Immature natural killer cell (primary cell): ENCODE data around the gene THOC5. TPM values are rescaled to one million over a fixed set of nuclear protein-coding genes. Genes with fewer than 3 reads are reported as not detected.
"Not testable (repeated sequence)": the region's sequence is repeated elsewhere in the genome, so short reads cannot be mapped to it uniquely, and the experiment has no call there.

Source experiments
- DNase-seq, 3 donors: peaks; one replicate each; pipeline ENCODE4 v3.0.0; 2022; ENCODE audit warnings: mixed read lengths in 1 of 3
- H3K27ac Mint-ChIP-seq, 6 donors: one replicate each; pipeline ENCODE4 v1.8.0; 2020; ENCODE audit warnings: mixed read lengths in 6 of 6, mild to moderate bottlenecking in 5 of 6, inconsistent platforms in 4 of 6, moderate library complexity in 3 of 6
- H3K27me3 Mint-ChIP-seq, 3 donors: one replicate each; pipeline ENCODE4 v1.8.0; 2020 to 2021; ENCODE audit warnings: low read depth in 3 of 3, mild to moderate bottlenecking in 3 of 3, mixed read lengths in 3 of 3, moderate library complexity in 3 of 3, inconsistent platforms in 1 of 3
- H3K36me3 Mint-ChIP-seq, 3 donors: one replicate each; pipeline ENCODE4 v1.8.0; 2020; ENCODE audit warnings: mixed read lengths in 3 of 3, inconsistent platforms in 2 of 3, mild to moderate bottlenecking in 2 of 3
- H3K4me1 Mint-ChIP-seq, 2 donors: one replicate each; pipeline ENCODE4 v1.8.0; 2020; ENCODE audit warnings: inconsistent platforms in 2 of 2, mild to moderate bottlenecking in 2 of 2, mixed read lengths in 2 of 2, moderate library complexity in 1 of 2
- H3K4me3 Mint-ChIP-seq, 5 donors: one replicate each; pipeline ENCODE4 v1.8.0; 2020; ENCODE audit warnings: mild to moderate bottlenecking in 5 of 5, mixed read lengths in 5 of 5, inconsistent platforms in 3 of 5, moderate library complexity in 3 of 5
- H3K9me3 Mint-ChIP-seq, 6 donors: one replicate each; pipeline ENCODE4 v1.8.0; 2020; ENCODE audit warnings: mild to moderate bottlenecking in 6 of 6, mixed read lengths in 6 of 6, inconsistent platforms in 4 of 6, moderate library complexity in 3 of 6
- polyA plus RNA-seq, 3 donors: library from polyadenylated mRNA; unstranded; fragments of 300-500 nt; fragmentation: Illumina TruSeq; gene quantifications; one replicate each; pipeline ENCODE4 v1.2.3, GENCODE V29; 2021

THOC5 gene
- polyA plus RNA-seq = 10 to 100 TPM; 22.6 to 28.7 (median 25.7) TPM

DNA sequence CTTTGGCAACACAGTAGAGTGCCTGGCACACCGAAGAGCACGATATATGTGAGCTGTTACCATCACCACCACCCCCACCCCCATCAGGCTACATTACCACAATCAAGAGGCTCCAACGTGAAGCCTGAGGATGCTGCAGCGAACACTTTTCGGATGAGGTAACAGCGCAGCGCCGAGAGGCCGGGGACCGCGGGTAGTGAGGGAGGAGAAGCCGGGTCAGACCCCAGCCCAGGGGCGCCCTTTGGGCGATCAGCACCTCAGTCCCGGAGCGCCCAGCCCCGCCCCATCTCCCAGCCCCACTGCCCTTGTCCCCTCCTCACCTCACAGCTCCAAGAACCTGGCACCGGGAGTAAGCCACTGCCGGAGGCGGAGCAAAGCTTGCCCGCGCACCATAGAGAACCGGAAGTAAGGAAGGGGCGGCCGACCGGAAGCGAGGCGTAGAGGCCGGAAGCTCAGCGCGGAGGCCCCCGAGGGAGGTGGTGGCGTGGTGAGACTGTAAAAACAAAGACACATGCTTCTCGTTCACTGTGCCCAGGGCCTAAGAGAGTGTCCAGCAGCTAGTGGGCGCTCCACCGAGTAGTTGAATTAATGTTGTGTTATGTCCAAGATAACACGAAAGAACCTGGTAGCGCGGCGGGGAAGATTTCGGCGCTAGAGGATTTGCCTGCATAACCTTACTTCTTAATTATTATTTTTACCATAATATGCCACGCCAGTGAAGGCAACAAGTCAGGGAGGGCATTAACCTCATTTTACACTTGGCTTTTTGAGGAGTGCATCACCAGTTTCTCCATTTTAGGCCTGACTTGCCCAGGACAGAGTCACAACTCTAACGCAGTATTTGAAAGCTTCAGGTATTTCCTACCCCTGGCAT, at the start of gene THOC5:
Gene THOC5 (minus strand): TSS at position 407 of the 874 bp plus-strand sequence. CDS start 4,610 bp downstream, outside the sequence.
- DNase-seq = peak; percentile 87 to 89 (median 88)
- H3K36me3 Mint-ChIP-seq = peaks cover 15 to 25% (median 15%) of the 10 kb centered on the region in 3 donors

DNA sequence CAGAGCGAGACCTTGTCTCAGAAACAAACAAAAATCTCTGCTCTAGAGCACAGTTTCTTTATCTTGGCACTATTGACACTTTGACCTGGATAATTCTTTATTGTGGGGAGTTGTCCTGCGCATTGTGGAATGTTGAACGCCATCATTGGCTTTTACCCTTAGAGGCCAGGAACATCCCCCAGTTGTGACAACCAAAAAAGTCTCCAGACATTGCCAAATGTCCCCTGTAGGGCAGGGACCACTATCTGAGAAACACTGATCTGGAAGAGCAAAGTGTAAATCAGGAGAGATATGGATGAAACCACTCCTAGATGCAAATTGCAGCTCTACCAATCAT, 45.1 kb upstream of the THOC5 start:
- peaks cover 3 to 5% (median 5%) of the 10 kb centered on the region in 3 donors for H3K27me3 Mint-ChIP-seq
- H3K27ac Mint-ChIP-seq = no peak overlapping the region
- no peaks in the 10 kb centered on the region for H3K9me3 Mint-ChIP-seq
- H3K4me1 Mint-ChIP-seq = peaks cover 9 to 11% of the 10 kb centered on the region in 2 donors
- H3K4me3 Mint-ChIP-seq = no peak overlapping the region
- H3K36me3 Mint-ChIP-seq = no peaks in the 10 kb centered on the region
- no peak for DNase-seq

More for the DNA sequence above, at the start of gene THOC5:
- Mint-ChIP-seq H3K27me3 (peaks cover 0 to 2% (median 0%) of the 10 kb centered on the region in 3 donors), H3K27ac (peak within 1 kb of the TSS; percentile 88 to 99 (median 93)), H3K9me3 (no peaks in the 10 kb centered on the region), H3K4me1 (peaks cover 20 to 37% of the 10 kb centered on the region in 2 donors), H3K4me3 (peak within 1 kb of the TSS; percentile 92 to 96 (median 94))

DNA sequence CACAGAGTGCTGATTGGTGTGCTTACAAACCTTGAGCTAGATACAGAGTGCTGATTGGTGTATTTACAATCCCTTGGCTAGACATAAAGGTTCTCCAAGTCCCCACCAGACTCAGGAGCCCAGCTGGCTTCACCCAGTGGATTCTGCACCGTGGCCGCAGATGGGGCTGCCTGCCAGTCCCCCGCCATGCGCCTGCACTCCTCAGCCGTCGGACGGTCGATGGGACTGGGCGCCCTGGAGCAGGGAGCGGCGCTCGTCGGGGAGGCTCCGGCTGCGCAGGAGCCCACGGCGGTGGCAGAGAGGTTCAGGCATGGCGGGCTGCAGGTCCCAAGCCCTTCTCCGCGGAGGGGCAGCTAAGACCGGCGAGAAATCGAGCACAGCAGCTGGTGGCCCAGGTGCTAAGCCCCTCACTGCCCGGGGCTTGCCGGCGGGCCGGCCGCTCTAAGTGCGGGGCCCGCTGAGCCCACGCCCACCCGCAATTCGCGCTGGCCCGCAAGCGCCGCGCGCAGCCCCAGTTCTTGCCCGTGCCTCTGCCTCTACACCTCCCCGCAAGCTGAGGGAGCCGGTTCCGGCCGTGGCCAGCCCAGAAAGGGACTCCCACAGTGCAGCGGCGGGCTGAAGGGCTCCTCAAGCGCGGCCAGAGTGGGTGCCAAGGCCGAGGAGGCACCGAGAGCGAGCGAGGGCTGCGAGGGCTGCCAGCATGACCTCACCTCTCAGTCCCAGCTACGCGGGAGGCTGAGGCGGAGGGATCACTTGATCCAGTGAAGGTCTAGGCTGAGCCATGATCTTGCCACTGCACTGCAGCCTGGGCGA, 44.5 kb upstream of the THOC5 start:
- peak overlapping the region in 2 of 6 donors; percentile 75 to 91 for H3K27ac Mint-ChIP-seq
- not testable (repeated sequence) for H3K36me3 Mint-ChIP-seq, H3K4me1 Mint-ChIP-seq, H3K9me3 Mint-ChIP-seq, H3K27me3 Mint-ChIP-seq, DNase-seq
- H3K4me3 Mint-ChIP-seq = peak overlapping the region in 1 of 5 donors; percentile 95

DNA sequence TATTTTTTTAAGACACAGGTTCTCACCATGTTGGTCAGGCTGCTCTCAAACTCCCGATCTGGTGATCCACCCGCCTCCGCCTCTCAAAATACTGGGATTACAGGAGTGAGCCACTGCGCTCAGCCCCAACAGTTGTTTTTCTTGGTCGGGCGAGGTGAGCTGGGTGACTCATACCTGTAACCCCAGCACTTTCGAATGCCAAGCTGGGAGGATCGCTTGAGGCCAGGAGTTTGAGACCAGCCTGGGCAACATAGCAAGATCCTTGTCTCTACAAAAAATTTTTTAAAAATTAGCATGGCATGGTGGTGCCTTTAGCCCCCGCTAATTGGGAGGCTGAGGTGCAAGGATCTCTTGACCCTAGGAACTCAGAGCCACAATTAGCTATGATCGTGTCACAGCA, 42.9 kb upstream of the THOC5 start:
- DNase-seq = no peak
- H3K4me3 Mint-ChIP-seq = peak overlapping the region in 1 of 5 donors; percentile 74
- peaks cover 0 to 5% (median 0%) of the 10 kb centered on the region in 3 donors for H3K27me3 Mint-ChIP-seq
- no peak overlapping the region for H3K27ac Mint-ChIP-seq
- peaks cover 5% of the 10 kb centered on the region in 2 donors for H3K4me1 Mint-ChIP-seq
- H3K36me3 Mint-ChIP-seq = no peaks in the 10 kb centered on the region
- H3K9me3 Mint-ChIP-seq = no peaks in the 10 kb centered on the region

DNA sequence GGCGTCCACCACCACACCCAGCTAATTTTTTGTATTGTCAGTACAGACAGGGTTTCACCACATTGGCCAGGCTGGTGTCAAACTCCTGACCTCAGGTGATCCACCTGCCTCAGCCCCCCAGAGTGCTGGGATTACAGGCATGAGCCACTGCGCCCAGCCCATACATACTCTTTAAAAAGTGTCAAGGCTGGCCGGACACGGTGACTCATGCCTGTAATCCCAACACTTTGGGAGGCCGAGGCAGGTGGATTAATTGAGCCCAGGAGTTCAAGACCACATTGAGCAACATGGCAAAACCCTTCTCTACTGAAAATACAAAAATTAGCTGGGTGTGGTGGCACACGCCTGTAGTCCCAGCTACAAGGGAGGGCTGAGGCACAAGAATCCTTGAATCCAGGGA, 40.9 kb upstream of the THOC5 start:
- H3K27me3 Mint-ChIP-seq, H3K9me3 Mint-ChIP-seq, H3K4me3 Mint-ChIP-seq, H3K27ac Mint-ChIP-seq, H3K36me3 Mint-ChIP-seq, DNase-seq: not testable (repeated sequence)
- peaks cover 14 to 16% of the 10 kb centered on the region in 2 donors for H3K4me1 Mint-ChIP-seq

DNA sequence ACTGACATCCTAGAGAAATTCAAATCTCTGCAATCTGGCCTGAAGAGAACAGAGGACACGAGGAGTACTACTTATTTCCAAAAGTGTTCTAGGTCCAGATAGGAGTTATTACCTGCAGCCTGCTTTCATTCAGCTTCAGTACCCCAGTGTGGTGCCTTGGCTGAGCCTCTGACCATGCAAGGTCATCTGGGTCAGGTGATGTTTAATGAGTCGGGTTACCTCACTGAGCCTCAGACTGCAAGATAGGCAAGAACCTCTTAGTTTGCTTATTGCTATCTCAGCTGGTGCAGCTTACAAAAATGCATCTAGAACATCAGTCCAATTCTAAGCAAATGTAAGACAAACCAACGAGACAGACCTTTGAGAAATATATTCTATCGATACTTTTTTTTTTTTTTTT, 40.4 kb upstream of the THOC5 start:
- no peak for DNase-seq
- no peaks in the 10 kb centered on the region for H3K9me3 Mint-ChIP-seq
- H3K27ac Mint-ChIP-seq = no peak overlapping the region
- peaks cover 0 to 5% (median 4%) of the 10 kb centered on the region in 3 donors for H3K27me3 Mint-ChIP-seq
- no peak overlapping the region for H3K4me3 Mint-ChIP-seq
- H3K36me3 Mint-ChIP-seq = no peaks in the 10 kb centered on the region
- peaks cover 14 to 16% of the 10 kb centered on the region in 2 donors for H3K4me1 Mint-ChIP-seq

DNA sequence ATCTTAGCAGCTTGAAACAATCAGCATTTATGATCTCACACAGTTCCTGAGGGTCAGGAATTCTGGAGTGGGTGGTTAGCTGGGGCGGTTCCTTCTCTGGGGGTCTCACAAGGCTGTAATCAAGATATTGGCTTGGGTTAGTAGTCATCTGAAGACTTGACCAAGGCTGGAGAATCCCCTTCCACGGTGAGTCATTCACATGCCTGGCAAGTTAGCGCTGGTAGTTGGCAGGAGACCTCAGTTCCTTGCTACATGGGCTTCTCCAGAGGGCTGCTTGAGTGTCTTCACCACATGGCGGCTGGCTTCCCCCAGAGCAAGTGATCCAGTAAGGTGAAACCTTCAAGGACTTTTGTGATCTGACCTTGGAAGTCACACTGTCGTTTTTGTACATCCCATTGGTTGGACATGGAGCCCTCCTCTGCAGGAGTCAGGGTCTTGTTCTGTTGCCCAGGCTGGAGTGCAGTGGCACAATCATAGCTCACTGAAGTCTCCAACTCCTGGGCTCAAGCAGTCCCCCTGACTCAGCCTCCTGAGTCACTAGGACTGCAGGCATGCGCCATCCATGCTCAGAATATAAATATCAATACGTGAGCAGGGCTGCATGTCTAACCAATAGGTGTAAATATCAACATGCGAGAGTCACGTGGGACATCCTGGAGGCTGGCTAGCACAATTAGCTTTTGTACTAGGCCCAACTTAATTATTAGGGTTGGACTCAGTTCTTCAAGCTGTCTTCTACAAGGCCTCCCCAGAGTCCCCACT, 34.6 kb upstream of the THOC5 start:
- no peak overlapping the region for H3K4me3 Mint-ChIP-seq
- no peaks in the 10 kb centered on the region for H3K36me3 Mint-ChIP-seq
- H3K4me1 Mint-ChIP-seq = peaks cover 8 to 11% of the 10 kb centered on the region in 2 donors
- H3K9me3 Mint-ChIP-seq = no peaks in the 10 kb centered on the region
- peaks cover 0 to 4% (median 2%) of the 10 kb centered on the region in 3 donors for H3K27me3 Mint-ChIP-seq
- DNase-seq = no peak
- peak overlapping the region in 4 of 6 donors; percentile 71 to 82 (median 77) for H3K27ac Mint-ChIP-seq

DNA sequence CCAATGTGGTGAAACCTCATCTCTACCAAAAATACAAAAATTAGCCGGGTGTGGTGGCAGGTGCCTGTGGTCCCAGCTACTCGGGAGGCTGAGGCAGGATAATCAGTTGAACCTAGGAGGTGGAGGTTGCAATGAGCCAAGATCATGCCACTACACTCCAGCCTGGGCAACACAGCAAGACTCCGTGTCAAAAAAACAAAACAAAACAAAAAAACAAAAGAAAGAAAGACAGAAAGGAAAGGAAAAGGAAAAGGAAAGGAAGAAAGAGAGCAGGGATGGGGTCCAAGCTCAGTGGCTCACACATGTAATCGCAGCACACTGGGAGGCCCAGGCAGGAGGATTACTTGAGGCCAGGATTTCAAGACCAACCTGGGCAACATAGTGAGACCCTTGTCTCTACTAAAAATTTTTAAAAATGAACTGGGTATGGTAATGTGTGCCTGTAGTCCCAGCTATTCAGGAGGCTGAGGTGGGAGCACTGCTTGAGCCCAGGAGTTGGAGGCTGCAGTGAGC, 32.7 kb upstream of the THOC5 start:
- Mint-ChIP-seq H3K27ac (peak overlapping the region in 1 of 6 donors; percentile 67), H3K4me1 (peaks cover 15 to 16% of the 10 kb centered on the region in 2 donors)
- not testable (repeated sequence) for H3K9me3 Mint-ChIP-seq, H3K4me3 Mint-ChIP-seq, DNase-seq, H3K27me3 Mint-ChIP-seq, H3K36me3 Mint-ChIP-seq

DNA sequence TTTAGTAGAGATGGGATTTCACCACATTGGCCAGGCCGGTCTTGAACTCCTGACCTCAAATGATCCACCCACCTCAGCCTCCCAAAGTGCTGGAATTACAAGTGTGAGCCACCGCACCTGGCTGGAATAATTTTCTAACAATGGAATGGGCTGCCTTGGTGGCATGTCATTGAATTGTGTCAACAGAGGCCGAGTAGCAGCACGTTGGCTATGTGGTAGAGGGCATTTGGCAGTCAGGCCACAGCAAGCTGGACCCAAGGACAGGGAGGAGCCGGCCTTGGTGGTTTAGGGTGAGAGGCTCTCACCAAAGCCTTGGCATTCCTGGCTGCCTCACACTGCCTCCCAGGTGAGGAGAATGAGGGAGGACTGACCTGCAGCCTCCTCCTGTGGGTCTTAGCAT, 31.4 kb upstream of the THOC5 start:
- Mint-ChIP-seq H3K4me1 (peaks cover 17 to 19% of the 10 kb centered on the region in 2 donors), H3K36me3 (no peaks in the 10 kb centered on the region), H3K27me3 (peaks cover 3 to 6% (median 4%) of the 10 kb centered on the region in 3 donors), H3K4me3 (no peak overlapping the region), H3K9me3 (no peaks in the 10 kb centered on the region), H3K27ac (no peak overlapping the region)
- DNase-seq = no peak

DNA sequence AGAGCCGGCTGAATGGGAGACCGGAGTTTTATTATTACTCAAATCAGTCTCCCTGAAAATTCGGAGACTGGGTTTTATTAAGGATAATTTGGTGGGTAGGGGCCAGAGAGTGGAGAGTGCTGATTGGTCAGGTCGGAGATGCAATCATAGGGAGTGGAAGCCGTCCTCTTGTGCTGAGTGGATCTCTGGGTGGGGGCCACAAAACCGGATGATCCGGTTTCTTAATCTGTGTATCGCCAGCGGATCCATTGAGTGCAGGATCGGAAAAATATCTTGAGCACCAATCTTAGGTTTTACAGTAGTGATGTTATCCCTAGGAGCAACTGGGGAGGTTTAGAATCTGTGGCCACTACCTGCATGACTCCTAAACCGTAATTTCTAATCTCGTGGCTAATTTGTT, 28.2 kb upstream of the THOC5 start:
- Mint-ChIP-seq H3K27ac (peak overlapping the region in 4 of 6 donors; percentile 53 to 90 (median 66)), H3K4me1 (peaks cover 19 to 20% of the 10 kb centered on the region in 2 donors), H3K27me3 (peaks cover 4 to 6% (median 4%) of the 10 kb centered on the region in 3 donors), H3K9me3 (no peaks in the 10 kb centered on the region), H3K4me3 (peak overlapping the region; percentile 93 to 95 (median 94)), H3K36me3 (no peaks in the 10 kb centered on the region)
- DNase-seq = no peak

DNA sequence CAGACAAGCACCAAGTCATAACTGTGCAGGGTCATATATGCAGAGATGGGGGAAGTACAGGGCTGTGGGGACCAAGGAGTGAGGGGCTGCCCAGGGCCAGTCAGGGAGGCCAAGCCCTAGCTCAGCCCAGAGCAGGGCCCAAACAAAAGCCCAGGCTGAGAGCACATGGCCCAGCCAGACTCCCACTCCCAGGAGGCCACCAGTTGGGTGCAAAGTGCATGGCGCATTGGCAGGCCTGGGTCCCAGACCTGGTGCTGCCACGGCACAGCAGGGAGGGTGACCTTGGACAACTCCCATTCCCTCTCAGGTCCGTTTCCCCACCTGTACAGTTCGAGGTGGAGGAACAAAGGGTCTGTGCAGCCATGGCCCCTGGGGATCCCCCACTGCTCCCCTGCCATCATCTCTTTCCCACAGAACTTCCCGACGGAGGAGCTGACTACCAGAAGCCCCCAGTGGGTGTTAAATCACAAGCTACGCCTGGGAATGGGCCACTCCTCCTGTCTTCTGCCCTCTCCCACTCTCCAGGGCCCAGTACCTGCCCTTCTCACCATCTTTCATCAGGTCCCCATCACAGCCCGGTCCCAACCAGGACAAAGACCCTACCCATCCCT, 26.7 kb upstream of the THOC5 start:
- Mint-ChIP-seq H3K4me1 (peaks cover 19 to 20% of the 10 kb centered on the region in 2 donors), H3K4me3 (peak overlapping the region; percentile 93 to 95 (median 94)), H3K27me3 (peaks cover 4 to 6% (median 5%) of the 10 kb centered on the region in 3 donors), H3K36me3 (no peaks in the 10 kb centered on the region), H3K9me3 (no peaks in the 10 kb centered on the region), H3K27ac (peak overlapping the region; percentile 65 to 90 (median 77))
- DNase-seq = no peak

DNA sequence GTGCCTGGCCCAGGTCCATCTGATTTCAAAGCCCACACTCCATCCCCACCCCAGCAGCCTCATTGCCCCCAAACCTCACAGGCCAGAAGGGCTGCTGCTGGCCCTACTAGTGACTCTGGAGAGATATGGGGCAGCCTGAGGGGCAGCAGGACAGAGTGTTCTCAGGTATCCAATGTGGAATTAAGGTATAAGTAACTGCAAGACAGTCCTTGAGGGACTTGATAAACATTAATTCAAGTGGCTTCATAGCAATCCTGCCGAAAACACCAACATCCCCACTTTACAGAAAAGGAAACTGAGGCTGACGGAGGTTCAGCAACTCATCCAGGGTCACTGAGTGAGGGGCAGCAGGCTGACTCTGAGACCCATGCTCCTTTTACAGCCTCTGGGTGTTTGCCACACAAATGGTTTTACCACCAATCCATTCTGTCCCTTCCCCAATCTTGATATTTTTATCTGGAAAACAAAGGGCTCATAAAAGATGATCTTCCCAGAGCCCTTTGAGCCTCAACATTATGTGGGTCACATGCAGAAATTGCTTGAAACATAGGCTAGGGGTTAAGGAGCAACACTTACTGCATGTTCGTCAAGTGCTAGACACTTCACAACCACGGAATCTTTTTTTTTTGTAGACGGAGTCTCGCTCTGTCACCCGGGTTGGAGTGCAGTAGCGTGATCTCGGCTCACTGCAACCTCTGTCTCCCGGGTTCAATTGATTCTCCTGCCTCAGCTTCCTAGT, 25.1 kb upstream of the THOC5 start:
- Mint-ChIP-seq H3K4me1 (peaks cover 19 to 20% of the 10 kb centered on the region in 2 donors), H3K4me3 (peak overlapping the region in 1 of 5 donors; percentile 8), H3K36me3 (no peaks in the 10 kb centered on the region), H3K9me3 (no peaks in the 10 kb centered on the region), H3K27me3 (peaks cover 3 to 6% (median 5%) of the 10 kb centered on the region in 3 donors), H3K27ac (peak overlapping the region in 4 of 6 donors; percentile 4 to 40 (median 30))
- no peak for DNase-seq
